Measurements from ENCODE around the gene SPAG6.

DNA sequence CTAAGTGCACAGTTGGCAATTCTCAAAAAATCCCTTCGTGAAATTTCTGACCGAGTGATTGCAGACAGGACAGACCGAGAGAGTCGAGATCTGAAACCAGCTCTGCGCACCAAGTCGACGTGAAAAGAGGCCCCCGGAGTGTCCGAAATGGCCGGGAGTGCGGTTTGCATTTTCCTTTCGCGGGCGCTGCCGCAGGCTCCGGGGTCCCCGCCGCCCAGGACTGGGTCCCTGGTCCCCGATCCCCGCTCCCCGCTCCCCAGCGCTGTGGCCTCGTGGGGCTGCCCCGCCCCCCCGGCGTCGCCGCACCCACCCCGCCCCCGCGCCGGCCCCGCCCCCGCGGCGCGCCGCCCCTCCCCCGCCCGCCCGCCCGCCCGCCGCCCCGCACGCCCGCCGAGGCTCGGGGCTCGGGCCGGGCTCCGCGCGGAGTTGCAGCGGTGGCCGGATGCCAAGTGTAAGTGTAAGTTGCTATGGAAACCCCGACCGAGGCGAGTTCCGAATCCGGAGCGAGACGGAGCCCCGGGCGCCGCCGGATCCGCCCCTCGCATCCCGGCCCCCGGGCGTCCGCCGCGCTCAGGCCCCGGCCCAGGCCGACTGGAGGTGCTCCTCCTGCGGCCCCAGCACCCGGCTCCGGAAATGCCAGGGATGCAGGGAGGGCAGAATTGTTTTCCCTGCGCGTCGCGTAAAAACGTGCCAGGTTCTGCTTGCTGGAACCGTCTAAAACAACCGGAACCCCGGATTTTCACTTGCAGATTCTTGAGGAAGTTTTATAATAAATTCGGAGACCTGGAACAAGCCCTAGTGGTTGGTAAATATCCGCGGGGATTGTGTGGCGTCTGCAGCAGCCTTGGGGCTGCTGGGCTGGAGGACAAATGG lies 19.8 kb upstream of the SPAG6 start:
- TF ChIP-seq POLR2AphosphoS5 (IDR thresholded peaks at IDR 0.05; ENCODE audit: low read depth, low read length): no peak
- TF ChIP-seq TAF1 (IDR thresholded peaks at IDR 0.05; ENCODE audit: low read depth, low read length): no peak
- TF ChIP-seq POLR2A (IDR thresholded peaks at IDR 0.05; ENCODE audit: low read depth, low read length): no peak
- TF ChIP-seq POU2F2 (IDR thresholded peaks at IDR 0.05; ENCODE audit: low read depth, low read length): no peak
- TF ChIP-seq PAX5 (IDR thresholded peaks at IDR 0.05; ENCODE audit: insufficient read depth, low read length, severe bottlenecking): no peak
- TF ChIP-seq SPI1 (IDR thresholded peaks at IDR 0.05; ENCODE audit: low read depth, low read length): no peak

All from GM12891 (cell line).